H1 (cell line): ENCODE results near the gene ACTR1A. TPM values are rescaled to one million over a fixed set of nuclear protein-coding genes. Genes with fewer than 3 reads are reported as not detected.

Experiments used
- CHD2 ChIP-seq: IDR thresholded peaks from 2 replicates; pipeline ENCODE4 v1.6.1; 2012; ENCODE audit warnings: low read length, improper control_type of control experiment
- CREB1 ChIP-seq: IDR thresholded peaks from 2 replicates; pipeline ENCODE4 v1.6.1; 2012; ENCODE audit warnings: inconsistent platforms
- SP2 ChIP-seq: IDR thresholded peaks from 2 replicates; pipeline ENCODE4 v1.6.1; 2012; ENCODE audit warnings: mild to moderate bottlenecking, low read length, inconsistent platforms
- SP4 ChIP-seq: IDR thresholded peaks from 2 replicates; pipeline ENCODE4 v1.6.1; 2012; ENCODE audit warnings: low read length, inconsistent platforms
- SRF ChIP-seq: IDR thresholded peaks from 2 replicates; pipeline ENCODE4 v1.6.1; 2011; ENCODE audit warnings: mild to moderate bottlenecking, low read depth, low read length, moderate library complexity
- polyA plus RNA-seq, 7 experiments: library from polyadenylated mRNA; depleted of rRNA in 3 of 7; stranded (reverse) in 5 of 7; unstranded in 2 of 7; fragments of >200 nt in 5 of 7; fragments of 200-250 nt in 2 of 7; gene quantifications; 1 replicate in 5 of 7; 2 replicates in 1 of 7; 4 replicates in 1 of 7; pipeline versions ENCODE4 v1.2.1 to v1.2.3, GENCODE V29; 2011 to 2013; ENCODE audit warnings: missing spikeins in 2 of 7, mixed read lengths in 2 of 7
- total RNA-seq: library from RNA; stranded (reverse); fragmentation: NEBNext Ultra II Directional; extraction: Animal tissue kit (Norgen Biotek cat#: 25700); gene quantifications from 2 replicates; pipeline ENCODE4 v1.2.1, GENCODE V29; 2021

ACTR1A gene
- total and polyA plus RNA-seq, 2 of the 8 experiments (the other 6 are each of a cell fraction or from before 2014, with no cell fraction given): 78.6 to 86.3 TPM

DNA sequence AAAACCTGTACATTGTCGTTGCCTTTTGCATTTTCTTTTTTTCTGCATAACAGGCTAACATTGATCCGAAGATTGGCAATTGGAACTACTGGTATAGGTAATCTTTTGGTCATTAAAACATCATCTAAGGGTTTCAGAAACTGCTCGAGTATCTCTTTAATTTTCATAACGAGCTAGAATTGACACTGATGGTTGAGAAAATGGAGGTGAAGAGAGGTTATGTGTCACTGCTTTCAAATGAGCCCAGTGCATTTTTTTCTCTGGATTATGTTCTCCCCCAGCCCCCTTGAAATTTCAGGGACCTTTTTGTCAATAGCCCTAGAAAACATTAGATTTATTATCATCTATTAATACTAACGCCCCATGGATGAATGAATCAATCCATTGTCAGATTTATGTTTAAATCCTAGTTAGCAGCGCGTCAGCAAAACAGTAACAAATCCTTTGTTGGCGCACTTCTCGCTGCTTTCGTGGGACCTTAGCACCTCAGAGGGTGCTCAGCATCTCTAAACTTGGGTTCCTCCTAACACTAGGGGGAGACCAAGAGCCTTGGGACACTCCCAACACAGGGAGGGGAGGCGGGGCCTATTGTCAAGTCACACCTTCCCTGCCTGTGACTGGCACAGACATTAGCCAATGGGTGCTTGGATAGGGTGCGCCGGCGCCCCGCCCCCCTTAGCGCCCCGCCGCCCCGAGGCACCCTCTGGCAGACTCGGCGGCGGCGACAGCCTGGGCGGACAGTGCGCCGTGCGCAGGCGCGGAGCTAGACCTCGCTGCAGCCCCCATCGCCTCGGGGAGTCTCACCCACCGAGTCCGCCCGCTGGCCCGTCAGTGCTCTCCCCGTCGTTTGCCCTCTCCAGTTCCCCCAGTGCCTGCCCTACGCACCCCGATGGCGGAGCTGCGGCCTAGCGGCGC, 1.0 kb upstream of the ACTR1A start, which contains the start of gene SUFU (continued):
- TF ChIP-seq SP4 (peak; percentile 95), CHD2 (peak; percentile 80), SP2 (peak; percentile 69), SRF (no peak), CREB1 (peak; percentile 50)
- TF ChIP-seq, all 59 proteins: peak for 17
